ENCODE measurements around the gene LNX1.

DNA sequence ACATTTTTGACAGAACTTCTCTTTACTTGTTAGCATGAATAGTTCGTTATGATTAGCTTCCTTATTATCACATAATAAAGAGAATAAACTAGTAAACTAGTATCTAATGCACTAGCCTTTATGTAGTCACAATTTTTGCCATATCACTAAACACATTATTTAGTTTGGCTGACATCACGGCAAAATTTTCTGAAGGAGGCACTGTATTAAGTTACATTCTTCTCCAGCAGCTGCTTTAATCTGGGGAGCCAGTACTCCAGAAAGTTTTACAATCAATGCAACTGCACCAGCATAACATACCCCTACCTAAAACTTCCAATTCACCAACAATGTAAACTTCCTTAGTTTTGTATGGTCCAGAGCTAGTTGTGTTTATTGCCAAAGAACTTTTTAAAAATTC, 126.0 kb downstream of the LNX1 start:
- TF ChIP-seq, protein P1, sequence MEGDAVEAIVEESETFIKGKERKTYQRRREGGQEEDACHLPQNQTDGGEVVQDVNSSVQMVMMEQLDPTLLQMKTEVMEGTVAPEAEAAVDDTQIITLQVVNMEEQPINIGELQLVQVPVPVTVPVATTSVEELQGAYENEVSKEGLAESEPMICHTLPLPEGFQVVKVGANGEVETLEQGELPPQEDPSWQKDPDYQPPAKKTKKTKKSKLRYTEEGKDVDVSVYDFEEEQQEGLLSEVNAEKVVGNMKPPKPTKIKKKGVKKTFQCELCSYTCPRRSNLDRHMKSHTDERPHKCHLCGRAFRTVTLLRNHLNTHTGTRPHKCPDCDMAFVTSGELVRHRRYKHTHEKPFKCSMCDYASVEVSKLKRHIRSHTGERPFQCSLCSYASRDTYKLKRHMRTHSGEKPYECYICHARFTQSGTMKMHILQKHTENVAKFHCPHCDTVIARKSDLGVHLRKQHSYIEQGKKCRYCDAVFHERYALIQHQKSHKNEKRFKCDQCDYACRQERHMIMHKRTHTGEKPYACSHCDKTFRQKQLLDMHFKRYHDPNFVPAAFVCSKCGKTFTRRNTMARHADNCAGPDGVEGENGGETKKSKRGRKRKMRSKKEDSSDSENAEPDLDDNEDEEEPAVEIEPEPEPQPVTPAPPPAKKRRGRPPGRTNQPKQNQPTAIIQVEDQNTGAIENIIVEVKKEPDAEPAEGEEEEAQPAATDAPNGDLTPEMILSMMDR (conservative IDR thresholded peaks at IDR 0.05; ENCODE audit: low read length): no peak
- TF ChIP-seq EZH2phosphoT487 (IDR thresholded peaks at IDR 0.05; ENCODE audit: borderline replicate concordance, low read depth, low read length): no peak

Measured in OCI-LY7 (cell line).